ENCODE results near the gene ATP2B2.
"Not testable (repeated sequence)": the region's sequence is repeated elsewhere in the genome, so short reads cannot be mapped to it uniquely, and the experiment has no call there.

ATP2B2 gene

GRCh38 chr3:10387881-10388609 is 117.3 kb downstream of the ATP2B2 start:
- no peak for DNase-seq (ENCODE audit: low read depth in 2 of 2, low spot score in 1 of 2)

- no peak for DNase-seq (ENCODE audit: low read depth in 2 of 2, low spot score in 1 of 2)
Observed at GRCh38 chr3:10386121-10386520, 119.3 kb downstream of the ATP2B2 start.

GRCh38 chr3:10384541-10385360 is 120.6 kb downstream of the ATP2B2 start:
- DNase-seq (ENCODE audit: low read depth in 2 of 2, low spot score in 1 of 2): no peak

GRCh38 chr3:10383850-10384248 is 121.5 kb downstream of the ATP2B2 start:
- no peak for DNase-seq (ENCODE audit: low read depth in 2 of 2, low spot score in 1 of 2)

- no peak for DNase-seq (ENCODE audit: low read depth in 2 of 2, low spot score in 1 of 2)
Observed at GRCh38 chr3:10382892-10383849, 122.2 kb downstream of the ATP2B2 start.

- not testable (repeated sequence) for DNase-seq (ENCODE audit: low read depth in 2 of 2, low spot score in 1 of 2)
Observed at GRCh38 chr3:10382445-10382844, 122.9 kb downstream of the ATP2B2 start.

- no peak for DNase-seq (ENCODE audit: low read depth in 2 of 2, low spot score in 1 of 2)
Observed at GRCh38 chr3:10381336-10381735, 124.0 kb downstream of the ATP2B2 start.

- DNase-seq (ENCODE audit: low read depth in 2 of 2, low spot score in 1 of 2): no peak
Observed at GRCh38 chr3:10380906-10381305, 124.5 kb downstream of the ATP2B2 start.

- no peak for DNase-seq (ENCODE audit: low read depth in 2 of 2, low spot score in 1 of 2)
Observed at GRCh38 chr3:10379961-10380360, 125.4 kb downstream of the ATP2B2 start.

- DNase-seq (ENCODE audit: low read depth in 2 of 2, low spot score in 1 of 2): no peak
Observed at GRCh38 chr3:10379161-10379560, 126.2 kb downstream of the ATP2B2 start.

GRCh38 chr3:10378742-10379141 is 126.6 kb downstream of the ATP2B2 start:
- DNase-seq (ENCODE audit: low read depth in 2 of 2, low spot score in 1 of 2): no peak

GRCh38 chr3:10378246-10378645 is 127.1 kb downstream of the ATP2B2 start:
- DNase-seq (ENCODE audit: low read depth in 2 of 2, low spot score in 1 of 2): no peak

GRCh38 chr3:10377148-10377725 is 128.1 kb downstream of the ATP2B2 start:
- no peak for DNase-seq (ENCODE audit: low read depth in 2 of 2, low spot score in 1 of 2)

GRCh38 chr3:10376353-10376752 is 129.0 kb downstream of the ATP2B2 start:
- DNase-seq (ENCODE audit: low read depth in 2 of 2, low spot score in 1 of 2): no peak

- DNase-seq (ENCODE audit: low read depth in 2 of 2, low spot score in 1 of 2): no peak
Observed at GRCh38 chr3:10375296-10376053, 129.9 kb downstream of the ATP2B2 start.

GRCh38 chr3:10374311-10374710 is 131.1 kb downstream of the ATP2B2 start:
- DNase-seq (ENCODE audit: low read depth in 2 of 2, low spot score in 1 of 2): no peak

- DNase-seq (ENCODE audit: low read depth in 2 of 2, low spot score in 1 of 2): no peak
Observed at GRCh38 chr3:10373686-10374261, 131.6 kb downstream of the ATP2B2 start.

- DNase-seq (ENCODE audit: low read depth in 2 of 2, low spot score in 1 of 2): no peak
Observed at GRCh38 chr3:10371789-10372188, 133.6 kb downstream of the ATP2B2 start.

- DNase-seq (ENCODE audit: low read depth in 2 of 2, low spot score in 1 of 2): no peak
Observed at GRCh38 chr3:10371167-10371566, 134.2 kb downstream of the ATP2B2 start.

- no peak for DNase-seq (ENCODE audit: low read depth in 2 of 2, low spot score in 1 of 2)
Observed at GRCh38 chr3:10370429-10370828, 135.0 kb downstream of the ATP2B2 start.
